Liver (tissue), 9 donors: ENCODE data around the gene TPRA1. TPM values are rescaled to one million over a fixed set of nuclear protein-coding genes. Genes with fewer than 3 reads are reported as not detected.

Experiments used
- DNase-seq: peaks from one replicate; pipeline ENCODE4 v3.0.0-alpha.2; 2017; ENCODE audit warnings: low spot score
- H3K27ac ChIP-seq, 2 donors: one replicate each; pipeline ENCODE4 v1.7.0; 2013; ENCODE audit warnings: inconsistent platforms in 2 of 2, low read length in 2 of 2, control low read depth in 1 of 2, low read depth in 1 of 2, mild to moderate bottlenecking in 1 of 2
- H3K27me3 ChIP-seq, 4 donors: one replicate each; pipeline versions ENCODE4 v1.6.1 to v1.7.0; 2013; ENCODE audit warnings: low read length in 3 of 4, inconsistent platforms in 1 of 4, mild to moderate bottlenecking in 1 of 4, moderate library complexity in 1 of 4; ENCODE audit not compliant: control insufficient read depth in 4 of 4, insufficient read depth in 4 of 4
- H3K36me3 ChIP-seq, 4 donors: one replicate each; pipeline versions ENCODE4 v1.6.1 to v1.7.0; 2013; ENCODE audit warnings: low read length in 3 of 4, mild to moderate bottlenecking in 3 of 4, low read depth in 1 of 4, moderate library complexity in 1 of 4; ENCODE audit not compliant: control insufficient read depth in 4 of 4, insufficient read depth in 3 of 4
- H3K4me1 ChIP-seq, 4 donors: one replicate each; pipeline versions ENCODE4 v1.6.1 to v1.7.0; 2013; ENCODE audit warnings: low read length in 3 of 4, mild to moderate bottlenecking in 3 of 4, moderate library complexity in 1 of 4; ENCODE audit not compliant: control insufficient read depth in 4 of 4, insufficient read depth in 4 of 4
- H3K4me3 ChIP-seq, 3 donors: one replicate each; pipeline versions ENCODE4 v1.6.1 to v1.7.0; 2013; ENCODE audit warnings: low read length in 3 of 3, control low read depth in 1 of 3, low read depth in 1 of 3, mild to moderate bottlenecking in 1 of 3
- H3K9ac ChIP-seq, 2 donors: one replicate each; pipeline ENCODE4 v1.7.0; 2013; ENCODE audit warnings: low read length in 2 of 2, mild to moderate bottlenecking in 2 of 2, moderate library complexity in 2 of 2, control low read depth in 1 of 2, low read depth in 1 of 2
- H3K9me3 ChIP-seq, 4 donors: one replicate each; pipeline versions ENCODE4 v1.6.1 to v1.7.0; 2013; ENCODE audit warnings: low read length in 3 of 4; ENCODE audit not compliant: control insufficient read depth in 4 of 4
- FOXA2 ChIP-seq: IDR thresholded peaks from 2 replicates; pipeline ENCODE4 v1.6.1; 2016; ENCODE audit warnings: antibody characterized with exemption
- GABPA ChIP-seq, 2 donors: IDR thresholded peaks in 1 of 2; conservative IDR thresholded peaks in 1 of 2; 2 replicates each; pipeline ENCODE4 v1.6.1; 2016; ENCODE audit warnings: antibody characterized with exemption in 2 of 2, mild to moderate bottlenecking in 1 of 2, moderate library complexity in 1 of 2
- HNF4A ChIP-seq, 2 donors: conservative IDR thresholded peaks; 2 replicates each; pipeline ENCODE4 v1.6.1; 2016; ENCODE audit warnings: antibody characterized with exemption in 2 of 2, mild to moderate bottlenecking in 2 of 2
- HNF4G ChIP-seq: IDR thresholded peaks from 2 replicates; pipeline ENCODE4 v1.6.1; 2016; ENCODE audit warnings: antibody characterized with exemption
- JUND ChIP-seq, 2 donors: IDR thresholded peaks; 2 replicates each; pipeline ENCODE4 v1.6.1; 2016; ENCODE audit warnings: antibody characterized with exemption in 2 of 2
- RAD21 ChIP-seq, 2 donors: IDR thresholded peaks; 2 replicates each; pipeline ENCODE4 v1.6.1; 2016; ENCODE audit warnings: antibody characterized with exemption in 2 of 2, mild to moderate bottlenecking in 2 of 2
- RXRA ChIP-seq, 2 donors: IDR thresholded peaks; 2 replicates each; pipeline ENCODE4 v1.6.1; 2017 to 2018; ENCODE audit warnings: antibody characterized with exemption in 2 of 2, mild to moderate bottlenecking in 1 of 2
- SP1 ChIP-seq: IDR thresholded peaks from 2 replicates; pipeline ENCODE4 v1.6.1; 2018; ENCODE audit warnings: antibody characterized with exemption, mild to moderate bottlenecking
- TAF1 ChIP-seq: conservative IDR thresholded peaks from 2 replicates; pipeline ENCODE4 v1.6.1; 2016; ENCODE audit warnings: antibody characterized with exemption, mild to moderate bottlenecking
- YY1 ChIP-seq: IDR thresholded peaks from 2 replicates; pipeline ENCODE4 v1.6.1; 2016; ENCODE audit warnings: antibody characterized with exemption, mild to moderate bottlenecking
- WGBS: extraction: QIAGEN DNeasy Blood & Tissue Kit; methylation state at CpG from one replicate; pipeline ENCODE4 v1.1.7; 2013; 5-methylcytosine and 5-hydroxymethylcytosine counted together
- polyA plus RNA-seq, 2 donors: library from polyadenylated mRNA; stranded (reverse) in 1 of 2; unstranded in 1 of 2; fragments of 200-250 nt in 1 of 2; fragments of >200 nt in 1 of 2; fragmentation: Nextera tagmentation in 1 of 2; extraction: Ambion mirVana in 1 of 2; gene quantifications; one replicate each; pipeline versions ENCODE4 v1.2.1 to v1.2.3, GENCODE V29; 2013 to 2015
- total RNA-seq, 2 donors: library from RNA; depleted of rRNA; stranded (reverse); fragments of >200 nt; gene quantifications; one replicate each; pipeline ENCODE4 v1.2.3, GENCODE V29; 2014
- TF ChIP-seq, protein P1 (sequence below): IDR thresholded peaks from 2 replicates; pipeline ENCODE4 v1.6.1; 2016; ENCODE audit warnings: antibody characterized with exemption, mild to moderate bottlenecking
- TF ChIP-seq, protein P2 (sequence below): IDR thresholded peaks from 2 replicates; pipeline ENCODE4 v1.6.1; 2016; ENCODE audit warnings: antibody characterized with exemption
- TF ChIP-seq, protein P3 (sequence below): IDR thresholded peaks from 2 replicates; pipeline ENCODE4 v1.6.1; 2016; ENCODE audit warnings: antibody characterized with exemption
- donor health status: healthy.
- donor health status: healthy.
- donor health status: healthy.
- donor health status: healthy.
- donor health status: healthy.

TPRA1 gene
- total and polyA plus RNA-seq, 4 donors: 17.3 to 27.1 (median 21.3) TPM

DNA sequence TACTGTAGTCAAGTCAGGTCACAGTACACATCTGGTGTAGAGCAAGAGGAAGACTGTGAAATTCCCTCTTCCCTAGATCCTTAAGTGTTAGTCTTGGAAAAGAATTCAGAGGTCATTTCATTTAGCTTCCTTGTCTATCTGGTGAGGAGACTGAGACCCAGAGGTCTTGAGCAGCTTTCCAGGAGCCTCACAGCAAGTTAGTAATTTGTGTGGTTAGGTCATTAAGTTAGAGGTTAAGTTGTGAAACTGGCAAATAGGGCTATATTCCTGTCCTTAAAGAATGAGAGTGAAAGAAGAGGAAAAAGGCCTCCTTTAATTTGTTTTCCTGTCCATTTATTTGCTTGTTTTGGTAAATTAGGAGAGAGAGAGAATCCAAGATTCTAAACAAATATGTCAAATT is 47.4 kb upstream of the TPRA1 start (continued):
- TF ChIP-seq, protein P1, sequence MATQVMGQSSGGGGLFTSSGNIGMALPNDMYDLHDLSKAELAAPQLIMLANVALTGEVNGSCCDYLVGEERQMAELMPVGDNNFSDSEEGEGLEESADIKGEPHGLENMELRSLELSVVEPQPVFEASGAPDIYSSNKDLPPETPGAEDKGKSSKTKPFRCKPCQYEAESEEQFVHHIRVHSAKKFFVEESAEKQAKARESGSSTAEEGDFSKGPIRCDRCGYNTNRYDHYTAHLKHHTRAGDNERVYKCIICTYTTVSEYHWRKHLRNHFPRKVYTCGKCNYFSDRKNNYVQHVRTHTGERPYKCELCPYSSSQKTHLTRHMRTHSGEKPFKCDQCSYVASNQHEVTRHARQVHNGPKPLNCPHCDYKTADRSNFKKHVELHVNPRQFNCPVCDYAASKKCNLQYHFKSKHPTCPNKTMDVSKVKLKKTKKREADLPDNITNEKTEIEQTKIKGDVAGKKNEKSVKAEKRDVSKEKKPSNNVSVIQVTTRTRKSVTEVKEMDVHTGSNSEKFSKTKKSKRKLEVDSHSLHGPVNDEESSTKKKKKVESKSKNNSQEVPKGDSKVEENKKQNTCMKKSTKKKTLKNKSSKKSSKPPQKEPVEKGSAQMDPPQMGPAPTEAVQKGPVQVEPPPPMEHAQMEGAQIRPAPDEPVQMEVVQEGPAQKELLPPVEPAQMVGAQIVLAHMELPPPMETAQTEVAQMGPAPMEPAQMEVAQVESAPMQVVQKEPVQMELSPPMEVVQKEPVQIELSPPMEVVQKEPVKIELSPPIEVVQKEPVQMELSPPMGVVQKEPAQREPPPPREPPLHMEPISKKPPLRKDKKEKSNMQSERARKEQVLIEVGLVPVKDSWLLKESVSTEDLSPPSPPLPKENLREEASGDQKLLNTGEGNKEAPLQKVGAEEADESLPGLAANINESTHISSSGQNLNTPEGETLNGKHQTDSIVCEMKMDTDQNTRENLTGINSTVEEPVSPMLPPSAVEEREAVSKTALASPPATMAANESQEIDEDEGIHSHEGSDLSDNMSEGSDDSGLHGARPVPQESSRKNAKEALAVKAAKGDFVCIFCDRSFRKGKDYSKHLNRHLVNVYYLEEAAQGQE: no peak
- TF ChIP-seq, protein P2, sequence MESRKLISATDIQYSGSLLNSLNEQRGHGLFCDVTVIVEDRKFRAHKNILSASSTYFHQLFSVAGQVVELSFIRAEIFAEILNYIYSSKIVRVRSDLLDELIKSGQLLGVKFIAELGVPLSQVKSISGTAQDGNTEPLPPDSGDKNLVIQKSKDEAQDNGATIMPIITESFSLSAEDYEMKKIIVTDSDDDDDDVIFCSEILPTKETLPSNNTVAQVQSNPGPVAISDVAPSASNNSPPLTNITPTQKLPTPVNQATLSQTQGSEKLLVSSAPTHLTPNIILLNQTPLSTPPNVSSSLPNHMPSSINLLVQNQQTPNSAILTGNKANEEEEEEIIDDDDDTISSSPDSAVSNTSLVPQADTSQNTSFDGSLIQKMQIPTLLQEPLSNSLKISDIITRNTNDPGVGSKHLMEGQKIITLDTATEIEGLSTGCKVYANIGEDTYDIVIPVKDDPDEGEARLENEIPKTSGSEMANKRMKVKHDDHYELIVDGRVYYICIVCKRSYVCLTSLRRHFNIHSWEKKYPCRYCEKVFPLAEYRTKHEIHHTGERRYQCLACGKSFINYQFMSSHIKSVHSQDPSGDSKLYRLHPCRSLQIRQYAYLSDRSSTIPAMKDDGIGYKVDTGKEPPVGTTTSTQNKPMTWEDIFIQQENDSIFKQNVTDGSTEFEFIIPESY: no peak
- TF ChIP-seq, protein P3, sequence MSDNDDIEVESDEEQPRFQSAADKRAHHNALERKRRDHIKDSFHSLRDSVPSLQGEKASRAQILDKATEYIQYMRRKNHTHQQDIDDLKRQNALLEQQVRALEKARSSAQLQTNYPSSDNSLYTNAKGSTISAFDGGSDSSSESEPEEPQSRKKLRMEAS: no peak
- no peak for TF ChIP-seq YY1
- no peak for TF ChIP-seq RAD21 (IDR thresholded peaks at IDR 0.05)
- TF ChIP-seq GABPA (IDR thresholded peaks at IDR 0.05 in 1 of 2, conservative IDR thresholded peaks at IDR 0.05 in 1 of 2): no peak
- TF ChIP-seq HNF4A (conservative IDR thresholded peaks at IDR 0.05): no peak

DNA sequence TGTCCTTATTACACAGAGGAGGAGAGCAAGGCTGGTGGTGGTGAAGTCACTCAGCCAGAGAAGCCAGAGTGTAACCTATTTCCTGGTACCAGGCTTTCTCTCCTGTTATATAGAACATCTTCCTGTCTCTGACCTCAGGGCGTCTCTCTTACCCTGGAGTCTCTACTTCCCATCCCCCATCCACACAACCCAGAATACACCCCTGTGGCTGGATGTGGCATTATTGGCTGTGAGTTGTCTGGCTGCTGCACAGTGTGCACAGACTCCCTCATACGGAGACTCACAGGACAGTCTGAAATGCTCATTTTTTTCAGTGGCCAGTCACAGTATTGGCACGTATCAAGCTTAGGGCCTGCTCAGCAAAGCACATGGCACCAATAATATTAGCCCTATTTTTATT is 47.0 kb upstream of the TPRA1 start:
- WGBS: 85% methylated on average over 3 of the region's 3 CpGs
- no peak overlapping the region for H3K27ac ChIP-seq
- H3K36me3 ChIP-seq: no peaks in the 10 kb centered on the region
- H3K27me3 ChIP-seq: no peaks in the 10 kb centered on the region
- no peak overlapping the region for H3K9ac ChIP-seq
- no peak overlapping the region for H3K4me3 ChIP-seq
- no peaks in the 10 kb centered on the region for H3K9me3 ChIP-seq
- no peaks in the 10 kb centered on the region for H3K4me1 ChIP-seq
- DNase-seq: no peak
- TF ChIP-seq RXRA (IDR thresholded peaks at IDR 0.05) (no peak), JUND (IDR thresholded peaks at IDR 0.05) (no peak), TAF1 (no peak), HNF4G (no peak), GABPA (IDR thresholded peaks at IDR 0.05 in 1 of 2, conservative IDR thresholded peaks at IDR 0.05 in 1 of 2) (no peak), YY1 (no peak), SP1 (no peak), FOXA2 (no peak)
- TF ChIP-seq, protein P1: no peak
